ENCODE data around the gene MND1. TPM values are rescaled to one million over a fixed set of nuclear protein-coding genes. Genes with fewer than 3 reads are reported as not detected.

MND1 gene
- total RNA-seq, 6 donors from 2014 or later, result 1.2 to 3.2 (median 1.3) TPM; not detected in 2

DNA sequence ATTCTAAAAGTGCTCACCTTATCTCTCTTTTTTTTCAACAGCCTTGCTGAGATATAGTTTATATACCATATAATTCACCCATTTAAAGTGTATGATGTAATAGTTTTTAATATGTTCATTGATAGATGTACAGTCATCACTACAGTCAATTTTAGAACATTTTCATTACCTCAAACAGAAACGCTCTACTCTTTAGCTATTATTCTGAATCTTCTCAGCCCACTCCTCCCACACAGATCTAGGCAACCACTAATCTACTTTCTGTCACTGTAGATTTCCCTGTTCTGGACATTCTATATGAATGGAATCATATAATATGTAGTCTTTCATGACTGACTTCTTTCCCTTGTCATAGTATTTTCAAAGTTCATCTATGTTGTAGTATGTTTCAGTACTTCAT is 22.6 kb downstream of the MND1 start:
- no peaks in the 10 kb centered on the region for H3K27me3 ChIP-seq
- TF ChIP-seq POLR2AphosphoS5 (IDR thresholded peaks at IDR 0.05) (no peak), EP300 (IDR thresholded peaks at IDR 0.05) (no peak), CTCF (IDR thresholded peaks at IDR 0.05) (no peak), POLR2A (IDR thresholded peaks at IDR 0.05) (no peak)
- no peaks in the 10 kb centered on the region for H3K36me3 ChIP-seq
- ATAC-seq (ENCODE audit: low FRiP score in 2 of 2), result no peak
- no peak overlapping the region for H3K4me3 ChIP-seq
- H3K4me1 ChIP-seq, result no peaks in the 10 kb centered on the region
- no peaks in the 10 kb centered on the region for H3K9me3 ChIP-seq
- WGBS, 2 donors, result 95 to 97% methylated on average over 1 of the region's 1 CpG
- no peak for DNase-seq
- H3K27ac ChIP-seq, result no peak overlapping the region

DNA sequence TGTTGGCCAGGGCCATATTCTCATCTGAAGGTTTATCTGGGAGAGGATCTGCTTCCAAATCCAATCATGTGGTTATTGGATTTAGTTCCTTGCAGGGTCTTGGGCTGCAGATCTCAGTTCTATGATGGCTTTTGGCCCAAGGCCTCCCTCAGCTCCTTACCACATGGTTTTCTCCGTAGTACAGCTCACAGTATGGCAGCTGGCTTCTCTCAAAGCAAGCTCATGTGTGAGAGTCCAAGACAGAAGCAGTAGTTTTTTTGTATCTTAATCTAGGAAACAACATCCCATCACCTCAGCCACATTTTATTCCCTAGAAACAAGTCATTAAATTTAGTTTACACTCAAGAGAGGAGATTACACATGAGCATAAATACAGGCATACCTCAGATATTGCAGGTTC is 24.5 kb downstream of the MND1 start:
- WGBS, 2 donors, result 73 to 90% methylated on average over 1 of the region's 1 CpG
- H3K4me1 ChIP-seq, result no peaks in the 10 kb centered on the region
- DNase-seq (no peak), ATAC-seq (ENCODE audit: low FRiP score in 2 of 2) (no peak)
- H3K36me3 ChIP-seq, result no peaks in the 10 kb centered on the region
- TF ChIP-seq POLR2A (IDR thresholded peaks at IDR 0.05) (no peak), POLR2AphosphoS5 (IDR thresholded peaks at IDR 0.05) (no peak), CTCF (IDR thresholded peaks at IDR 0.05) (no peak), EP300 (IDR thresholded peaks at IDR 0.05) (no peak)
- no peaks in the 10 kb centered on the region for H3K9me3 ChIP-seq
- H3K27me3 ChIP-seq, result no peaks in the 10 kb centered on the region
- no peak overlapping the region for H3K27ac ChIP-seq
- no peak overlapping the region for H3K4me3 ChIP-seq

DNA sequence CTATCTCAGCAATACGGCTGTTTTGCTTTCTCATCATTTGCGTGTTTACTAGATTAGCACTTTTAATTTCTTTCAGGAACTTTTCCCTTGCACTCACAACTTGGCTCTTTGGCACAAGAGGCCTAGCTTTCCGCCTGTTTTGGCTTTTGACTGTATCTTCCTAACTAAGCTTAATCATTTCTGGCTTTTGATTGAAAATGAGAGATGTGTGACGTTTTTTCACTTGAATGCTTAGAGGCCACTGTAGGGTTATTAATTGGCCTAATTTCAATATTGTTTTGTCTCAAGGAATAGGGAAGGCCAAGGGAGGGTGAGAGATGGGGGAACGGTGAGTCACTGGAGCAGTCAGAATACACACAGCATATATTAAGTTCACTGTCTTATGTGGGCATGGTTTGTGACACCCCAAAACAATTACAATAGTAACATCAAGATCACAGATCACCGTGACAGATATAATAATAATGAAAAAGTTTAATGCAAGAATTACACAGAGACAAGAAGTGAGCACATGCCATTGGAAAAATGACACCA is 27.3 kb downstream of the MND1 start:
- no peak overlapping the region for H3K27ac ChIP-seq
- H3K4me1 ChIP-seq, result no peaks in the 10 kb centered on the region
- no peak for TF ChIP-seq EP300 (IDR thresholded peaks at IDR 0.05)
- no peak for TF ChIP-seq POLR2A (IDR thresholded peaks at IDR 0.05)
- no peak for TF ChIP-seq CTCF (IDR thresholded peaks at IDR 0.05)
- TF ChIP-seq POLR2AphosphoS5 (IDR thresholded peaks at IDR 0.05), result no peak
- 89 to 92% methylated on average over 6 of the region's 6 CpGs for WGBS, 2 donors
- no peaks in the 10 kb centered on the region for H3K36me3 ChIP-seq
- no peaks in the 10 kb centered on the region for H3K27me3 ChIP-seq
- DNase-seq (no peak), ATAC-seq (ENCODE audit: low FRiP score in 2 of 2) (no peak)
- H3K9me3 ChIP-seq, result no peaks in the 10 kb centered on the region
- H3K4me3 ChIP-seq, result no peak overlapping the region

DNA sequence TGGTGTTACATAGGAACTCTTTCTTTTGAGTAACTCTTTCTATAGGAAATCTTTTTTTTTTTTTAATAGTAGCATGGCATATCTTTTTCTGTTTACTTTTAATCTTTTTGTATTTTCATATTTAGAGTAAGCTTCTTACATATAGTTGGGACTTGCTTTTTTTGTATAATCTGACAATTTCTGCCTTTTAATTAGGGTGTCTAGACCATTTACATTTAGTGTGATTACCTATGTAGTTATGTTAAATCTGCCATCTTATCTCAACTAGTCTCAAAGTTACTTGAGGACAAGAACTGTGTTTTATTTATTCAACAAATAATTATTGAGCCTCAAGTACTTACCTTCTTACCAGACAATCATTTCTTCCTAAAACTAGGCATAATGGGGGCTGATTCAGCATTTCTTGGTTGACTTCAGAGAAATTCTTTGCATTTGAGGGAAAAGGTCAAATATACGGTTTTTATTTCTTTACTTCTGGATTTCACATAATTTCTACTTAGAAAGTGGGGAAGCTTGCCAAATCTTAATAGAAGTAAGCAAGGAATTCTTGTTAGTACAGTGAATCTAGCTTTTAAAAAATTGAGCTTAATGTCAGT is 28.6 kb downstream of the MND1 start:
- 73 to 79% methylated on average over 1 of the region's 1 CpG for WGBS, 2 donors
- Histone ChIP-seq H3K4me3 (no peak overlapping the region), H3K9me3 (no peaks in the 10 kb centered on the region), H3K36me3 (no peaks in the 10 kb centered on the region), H3K27me3 (no peaks in the 10 kb centered on the region), H3K4me1 (no peaks in the 10 kb centered on the region), H3K27ac (no peak overlapping the region)
- ATAC-seq (ENCODE audit: low FRiP score in 2 of 2) (no peak), DNase-seq (no peak)
- TF ChIP-seq POLR2AphosphoS5 (IDR thresholded peaks at IDR 0.05) (no peak), POLR2A (IDR thresholded peaks at IDR 0.05) (no peak), CTCF (IDR thresholded peaks at IDR 0.05) (no peak), EP300 (IDR thresholded peaks at IDR 0.05) (no peak)

DNA sequence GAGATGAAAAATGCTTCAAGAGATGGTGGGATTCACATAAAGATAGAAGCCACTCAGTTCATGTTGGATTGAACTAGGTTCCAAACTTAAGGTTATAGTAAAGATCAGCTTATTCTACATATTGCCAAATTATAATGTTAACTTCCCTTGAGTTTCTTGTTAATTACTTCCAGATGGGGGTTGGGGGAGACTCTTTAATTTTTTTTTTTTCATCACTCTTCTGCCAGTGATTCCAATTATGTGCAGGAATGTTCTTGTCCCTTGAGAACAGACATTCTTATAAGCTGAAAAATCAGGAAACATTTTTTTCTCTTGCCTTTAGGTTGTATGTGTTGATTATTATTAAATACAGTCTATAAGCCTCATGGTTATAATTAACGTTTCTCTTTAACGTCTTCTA is 30.0 kb downstream of the MND1 start:
- Histone ChIP-seq H3K9me3 (no peaks in the 10 kb centered on the region), H3K27ac (no peak overlapping the region), H3K36me3 (no peaks in the 10 kb centered on the region), H3K4me1 (no peaks in the 10 kb centered on the region), H3K27me3 (no peaks in the 10 kb centered on the region), H3K4me3 (no peak overlapping the region)
- WGBS, 2 donors, result 73 to 75% methylated on average over 2 of the region's 2 CpGs
- no peak for ATAC-seq (ENCODE audit: low FRiP score in 2 of 2)
- TF ChIP-seq POLR2AphosphoS5 (IDR thresholded peaks at IDR 0.05) (no peak), POLR2A (IDR thresholded peaks at IDR 0.05) (no peak), EP300 (IDR thresholded peaks at IDR 0.05) (no peak), CTCF (IDR thresholded peaks at IDR 0.05) (no peak)
- DNase-seq, result no peak
